ENCODE measurements around the gene FGF12. TPM values are rescaled to one million over a fixed set of nuclear protein-coding genes. Genes with fewer than 3 reads are reported as not detected.

Gene FGF12
- total RNA-seq, 1 experiment from 2014 or later: 0.09 TPM

DNA sequence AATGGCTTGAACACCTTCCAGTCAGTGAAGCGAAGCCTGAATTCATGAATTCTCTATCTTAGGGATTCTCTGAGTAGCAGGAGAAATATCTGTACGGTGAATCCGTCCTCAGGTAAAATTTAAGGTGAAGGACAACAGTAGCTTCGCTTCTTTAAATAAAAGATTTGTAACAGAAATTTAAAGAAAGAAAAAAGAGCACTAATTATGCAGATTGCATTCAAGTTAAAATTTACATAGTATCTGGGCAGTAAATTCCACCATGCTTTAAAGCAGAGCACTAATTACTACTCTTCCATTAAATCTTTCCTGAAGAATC, 282.6 kb downstream of the FGF12 start:
- intact Hi-C loops (cut with micrococcal nuclease): loop anchor here (1.0 to 10.0 kb wide), 5 partner anchors 256 to 1200 kb away; no protein-coding TSS in a partner anchor
- no peaks in the 10 kb centered on the region for H3K9me3 Mint-ChIP-seq (ENCODE audit: unreplicated experiment)
- no peaks in the 10 kb centered on the region for H3K36me3 Mint-ChIP-seq (ENCODE audit: insufficient read depth, unreplicated experiment)
- DNase-seq (ENCODE audit: unreplicated experiment): no peak
- no peaks in the 10 kb centered on the region for H3K4me1 Mint-ChIP-seq (ENCODE audit: insufficient read depth, unreplicated experiment)
- H3K4me3 Mint-ChIP-seq (ENCODE audit: unreplicated experiment): no peak overlapping the region
- TF ChIP-seq, protein P1, sequence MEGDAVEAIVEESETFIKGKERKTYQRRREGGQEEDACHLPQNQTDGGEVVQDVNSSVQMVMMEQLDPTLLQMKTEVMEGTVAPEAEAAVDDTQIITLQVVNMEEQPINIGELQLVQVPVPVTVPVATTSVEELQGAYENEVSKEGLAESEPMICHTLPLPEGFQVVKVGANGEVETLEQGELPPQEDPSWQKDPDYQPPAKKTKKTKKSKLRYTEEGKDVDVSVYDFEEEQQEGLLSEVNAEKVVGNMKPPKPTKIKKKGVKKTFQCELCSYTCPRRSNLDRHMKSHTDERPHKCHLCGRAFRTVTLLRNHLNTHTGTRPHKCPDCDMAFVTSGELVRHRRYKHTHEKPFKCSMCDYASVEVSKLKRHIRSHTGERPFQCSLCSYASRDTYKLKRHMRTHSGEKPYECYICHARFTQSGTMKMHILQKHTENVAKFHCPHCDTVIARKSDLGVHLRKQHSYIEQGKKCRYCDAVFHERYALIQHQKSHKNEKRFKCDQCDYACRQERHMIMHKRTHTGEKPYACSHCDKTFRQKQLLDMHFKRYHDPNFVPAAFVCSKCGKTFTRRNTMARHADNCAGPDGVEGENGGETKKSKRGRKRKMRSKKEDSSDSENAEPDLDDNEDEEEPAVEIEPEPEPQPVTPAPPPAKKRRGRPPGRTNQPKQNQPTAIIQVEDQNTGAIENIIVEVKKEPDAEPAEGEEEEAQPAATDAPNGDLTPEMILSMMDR (IDR thresholded peaks at IDR 0.05; ENCODE audit: unreplicated experiment): no peak
- no TSS peak for BruUV-seq (replicated peaks)
- CTCF ChIA-PET: interaction anchor here (0.6 to 4.7 kb wide), 47 partner anchors 8 to 1778 kb away, joined by 3 to 57 read pairs (median 4); no protein-coding TSS in a partner anchor
- H3K27ac Mint-ChIP-seq (ENCODE audit: low read depth, unreplicated experiment): no peak overlapping the region
- H3K27me3 Mint-ChIP-seq (ENCODE audit: insufficient read depth, unreplicated experiment): peaks cover 83% of the 10 kb centered on the region
- POLR2A ChIA-PET: interaction anchor here (1.1 to 1.5 kb wide), 2 partner anchors 1030 to 1087 kb away, joined by 3 to 5 read pairs; no protein-coding TSS in a partner anchor

DNA sequence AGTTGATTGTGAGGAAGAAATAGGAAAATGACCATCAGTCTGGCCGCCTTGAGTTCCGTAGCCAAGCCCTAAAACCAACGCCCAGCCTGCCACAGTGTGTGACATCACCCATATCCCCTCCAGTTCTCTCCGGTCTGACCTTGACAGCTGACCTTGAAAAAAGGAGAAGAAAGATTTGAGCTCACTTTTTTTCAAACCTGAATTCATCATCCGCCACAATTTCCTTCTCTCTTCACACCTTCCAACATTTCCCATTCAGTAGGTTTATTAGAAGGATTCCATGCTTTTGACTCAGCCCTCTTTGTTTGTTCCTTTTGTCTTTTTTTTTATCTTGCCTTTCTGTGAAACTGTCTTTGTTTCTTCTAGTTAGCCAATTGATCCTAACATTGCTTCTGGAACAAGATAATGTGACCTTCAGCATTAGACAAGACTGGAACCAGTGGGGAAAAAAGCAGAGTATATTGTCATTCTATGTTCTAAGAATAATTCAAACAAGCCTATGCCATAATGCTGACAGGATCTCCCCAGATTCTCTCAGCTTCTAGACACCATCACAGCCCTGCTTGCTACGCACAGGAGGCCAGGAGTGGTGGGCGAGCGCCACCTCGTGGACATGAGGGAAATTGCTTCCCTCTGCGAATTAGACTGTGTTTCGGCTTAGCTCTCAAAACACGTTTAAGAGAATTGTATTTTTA, 283.1 kb downstream of the FGF12 start:
- no peak overlapping the region for H3K4me3 Mint-ChIP-seq (ENCODE audit: unreplicated experiment)
- H3K4me1 Mint-ChIP-seq (ENCODE audit: insufficient read depth, unreplicated experiment): no peaks in the 10 kb centered on the region
- H3K9me3 Mint-ChIP-seq (ENCODE audit: unreplicated experiment): no peaks in the 10 kb centered on the region
- no TSS peak for BruUV-seq (replicated peaks)
- no peak overlapping the region for H3K27ac Mint-ChIP-seq (ENCODE audit: low read depth, unreplicated experiment)
- peaks cover 83% of the 10 kb centered on the region for H3K27me3 Mint-ChIP-seq (ENCODE audit: insufficient read depth, unreplicated experiment)
- H3K36me3 Mint-ChIP-seq (ENCODE audit: insufficient read depth, unreplicated experiment): no peaks in the 10 kb centered on the region
- intact Hi-C loops (cut with micrococcal nuclease): loop anchor here (1.0 to 10.0 kb wide), 5 partner anchors 256 to 1199 kb away; no protein-coding TSS in a partner anchor
- POLR2A ChIA-PET: interaction anchor here (0.7 to 1.5 kb wide), 4 partner anchors 196 to 1086 kb away, joined by 3 to 5 read pairs (median 3); no protein-coding TSS in a partner anchor
- TF ChIP-seq, protein P1 (IDR thresholded peaks at IDR 0.05; ENCODE audit: unreplicated experiment): peak; percentile 97
- DNase-seq (ENCODE audit: unreplicated experiment): peak; percentile 68
- CTCF ChIA-PET: interaction anchor here (0.5 to 4.7 kb wide), 73 partner anchors 9 to 1778 kb away, joined by 3 to 57 read pairs (median 3); no protein-coding TSS in a partner anchor

DNA sequence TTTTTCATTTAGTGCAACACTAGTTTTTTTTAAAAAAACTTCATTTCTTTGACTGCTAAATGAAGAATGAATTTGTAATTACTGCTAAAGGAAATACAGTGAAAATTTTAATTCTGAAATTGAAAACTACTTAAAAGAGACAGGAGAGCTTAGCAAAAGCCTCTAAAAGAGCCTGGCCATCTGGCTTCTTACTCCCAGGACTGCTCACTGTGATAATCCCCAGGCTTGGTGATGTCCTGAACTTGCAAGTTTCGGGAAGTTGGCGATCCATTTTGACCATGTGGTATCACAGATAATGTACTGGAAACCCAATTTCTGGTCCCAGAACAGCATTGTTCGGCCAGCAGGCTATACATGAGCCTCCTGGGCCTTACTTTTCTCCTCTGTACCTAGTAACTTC, 292.1 kb downstream of the FGF12 start:
- Mint-ChIP-seq H3K27me3 (ENCODE audit: insufficient read depth, unreplicated experiment) (peaks cover 37% of the 10 kb centered on the region), H3K4me3 (ENCODE audit: unreplicated experiment) (no peak overlapping the region), H3K36me3 (ENCODE audit: insufficient read depth, unreplicated experiment) (no peaks in the 10 kb centered on the region), H3K4me1 (ENCODE audit: insufficient read depth, unreplicated experiment) (no peaks in the 10 kb centered on the region), H3K27ac (ENCODE audit: low read depth, unreplicated experiment) (no peak overlapping the region), H3K9me3 (ENCODE audit: unreplicated experiment) (no peaks in the 10 kb centered on the region)
- TF ChIP-seq, protein P1 (IDR thresholded peaks at IDR 0.05; ENCODE audit: unreplicated experiment): no peak
- no TSS peak for BruUV-seq (replicated peaks)
- intact Hi-C loops (cut with micrococcal nuclease): no loop called here
- POLR2A ChIA-PET: interaction anchor here (0.6 to 0.7 kb wide), 2 partner anchors 40 to 1023 kb away, joined by 3 read pairs; no protein-coding TSS in a partner anchor
- DNase-seq (ENCODE audit: unreplicated experiment): no peak
- CTCF ChIA-PET: interaction anchor here (1.2 to 7.2 kb wide), 4 partner anchors 9 to 1014 kb away, joined by 5 to 57 read pairs (median 20); no protein-coding TSS in a partner anchor

DNA sequence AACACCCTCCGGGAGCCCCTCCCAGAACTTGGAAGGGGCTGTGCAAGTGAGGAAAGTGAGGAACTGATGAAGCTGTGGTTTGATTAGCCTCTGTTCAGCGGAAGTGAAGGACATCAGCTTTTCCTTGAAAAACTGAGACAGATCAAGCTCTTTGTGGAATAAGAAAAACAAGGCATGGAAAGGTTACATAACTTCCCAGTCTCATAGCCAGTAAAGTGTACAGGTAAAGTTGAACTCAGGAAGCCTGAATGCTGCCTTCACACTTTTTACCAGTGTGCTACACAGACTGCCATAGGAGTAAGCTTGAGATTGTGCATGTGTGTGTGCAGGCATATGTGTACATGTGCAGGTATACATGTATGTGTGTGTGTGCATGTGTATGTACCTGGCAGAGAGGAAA, 293.2 kb downstream of the FGF12 start:
- Mint-ChIP-seq H3K9me3 (ENCODE audit: unreplicated experiment) (no peaks in the 10 kb centered on the region), H3K36me3 (ENCODE audit: insufficient read depth, unreplicated experiment) (no peaks in the 10 kb centered on the region), H3K27me3 (ENCODE audit: insufficient read depth, unreplicated experiment) (peaks cover 26% of the 10 kb centered on the region), H3K27ac (ENCODE audit: low read depth, unreplicated experiment) (no peak overlapping the region), H3K4me1 (ENCODE audit: insufficient read depth, unreplicated experiment) (no peaks in the 10 kb centered on the region), H3K4me3 (ENCODE audit: unreplicated experiment) (no peak overlapping the region)
- TF ChIP-seq, protein P1 (IDR thresholded peaks at IDR 0.05; ENCODE audit: unreplicated experiment): no peak
- no peak for DNase-seq (ENCODE audit: unreplicated experiment)
- no TSS peak for BruUV-seq (replicated peaks)
- POLR2A ChIA-PET: interaction anchor here (1.8 kb wide), 1 partner anchor 11 kb away, joined by 5 read pairs; no protein-coding TSS in a partner anchor
- intact Hi-C loops (cut with micrococcal nuclease): no loop called here
- CTCF ChIA-PET: interaction anchor here (0.6 to 7.2 kb wide), 6 partner anchors 10 to 1018 kb away, joined by 3 to 57 read pairs (median 4); no protein-coding TSS in a partner anchor

Data from MCF 10A (cell line).